AG10803 (cell line): Measurements from ENCODE around the gene DENND6A.

Experiments
- DNase-seq: peaks from one replicate; pipeline ENCODE4 v3.0.0; 2010; ENCODE audit warnings: low read depth
- H3K4me3 ChIP-seq: 2 replicates; pipeline ENCODE4 v1.5.1; 2011; ENCODE audit warnings: mild to moderate bottlenecking, low read length, control low read depth
- CTCF ChIP-seq: conservative IDR thresholded peaks from 2 replicates; pipeline ENCODE4 v1.5.1; 2011; ENCODE audit warnings: mild to moderate bottlenecking, low read length, control low read depth, inconsistent platforms

Gene DENND6A

GRCh38 chr3:57659806-57660439, 33.0 kb downstream of the DENND6A start:
- TF ChIP-seq CTCF: no peak
- DNase-seq: no peak
- H3K4me3 ChIP-seq: no peak overlapping the region

GRCh38 chr3:57659004-57659673, 33.7 kb downstream of the DENND6A start:
- no peak for TF ChIP-seq CTCF
- no peak for DNase-seq
- H3K4me3 ChIP-seq: no peak overlapping the region

GRCh38 chr3:57658536-57658935, 34.3 kb downstream of the DENND6A start:
- no peak overlapping the region for H3K4me3 ChIP-seq
- no peak for TF ChIP-seq CTCF
- no peak for DNase-seq

- no peak overlapping the region for H3K4me3 ChIP-seq
- TF ChIP-seq CTCF: no peak
- DNase-seq: no peak
These were observed 37.1 kb downstream of the DENND6A start for GRCh38 chr3:57655727-57656126.

GRCh38 chr3:57654267-57654666, 38.6 kb downstream of the DENND6A start:
- no peak for TF ChIP-seq CTCF
- no peak for DNase-seq
- no peak overlapping the region for H3K4me3 ChIP-seq

- no peak overlapping the region for H3K4me3 ChIP-seq
- no peak for TF ChIP-seq CTCF
- DNase-seq: no peak
These were observed 40.7 kb downstream of the DENND6A start for GRCh38 chr3:57652203-57652602.

- TF ChIP-seq CTCF: no peak
- no peak overlapping the region for H3K4me3 ChIP-seq
- no peak for DNase-seq
These were observed 45.5 kb downstream of the DENND6A start for GRCh38 chr3:57647292-57647940.
